Sciatic nerve (tissue), 2 donors: Measurements from ENCODE around the gene HBP1. TPM values are rescaled to one million over a fixed set of nuclear protein-coding genes. Genes with fewer than 3 reads are reported as not detected.

Source experiments
- ATAC-seq: fragments of 200-7000 bp; cut with Tn5 transposase; one replicate; pipeline ENCODE4 v1.9.1; 2020; ENCODE audit warnings: mild to moderate bottlenecking, moderate library complexity
- DNase-seq: peaks from one replicate; pipeline ENCODE4 v3.0.0-alpha.2; 2020; ENCODE audit warnings: low spot score
- intact Hi-C: fragments of 100-400 bp; cut with DNase I; formaldehyde crosslinking; loops from one replicate; pipeline ENCODE4 v1.14.2; 2022
- total RNA-seq: library from RNA; stranded (reverse); fragmentation: NEBNext Ultra II Directional; extraction: Animal tissue kit (Norgen Biotek cat#: 25700); gene quantifications from one replicate; pipeline ENCODE4 v1.2.1, GENCODE V29; 2021
- donor health status: DM: no; HTN: no; CAD: no.
- donor health status: DM: no; HTN: no; CAD: no.

The HBP1 gene
- total RNA-seq, 1 donor from 2014 or later: 78.4 TPM

DNA sequence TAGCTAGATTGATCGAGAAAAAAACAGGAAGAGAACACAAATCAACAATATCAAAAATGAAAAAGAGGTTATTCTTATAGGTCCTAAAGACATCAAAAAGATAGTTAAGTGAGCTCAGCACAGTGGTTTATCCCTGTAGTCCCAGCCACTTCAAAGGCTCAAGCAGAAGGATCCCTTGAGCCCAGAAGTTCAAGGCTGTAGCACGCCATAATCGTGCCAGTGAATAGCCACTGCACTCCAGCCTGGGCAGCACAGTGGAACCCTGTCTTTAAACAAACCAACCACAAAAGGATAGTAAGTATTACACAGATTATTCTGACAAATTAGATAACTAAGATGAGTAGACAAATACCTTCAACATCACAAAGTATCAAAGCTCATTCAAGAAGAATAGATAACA, 83.2 kb downstream of the HBP1 start:
- no peak for DNase-seq
- no peak for ATAC-seq
- intact Hi-C loops: no loop called here

Other genes with a start within 250 kb of the HBP1 start
- 17.8 TPM for gene PRKAR2B, start 124.3 kb upstream of the HBP1 start, total RNA-seq